NCI-H226 (cell line): ENCODE data around the gene NKG7.

Experiments used
- DNase-seq: peaks from one replicate; pipeline ENCODE4 v3.0.0-alpha.2; 2015

NKG7 gene

DNA sequence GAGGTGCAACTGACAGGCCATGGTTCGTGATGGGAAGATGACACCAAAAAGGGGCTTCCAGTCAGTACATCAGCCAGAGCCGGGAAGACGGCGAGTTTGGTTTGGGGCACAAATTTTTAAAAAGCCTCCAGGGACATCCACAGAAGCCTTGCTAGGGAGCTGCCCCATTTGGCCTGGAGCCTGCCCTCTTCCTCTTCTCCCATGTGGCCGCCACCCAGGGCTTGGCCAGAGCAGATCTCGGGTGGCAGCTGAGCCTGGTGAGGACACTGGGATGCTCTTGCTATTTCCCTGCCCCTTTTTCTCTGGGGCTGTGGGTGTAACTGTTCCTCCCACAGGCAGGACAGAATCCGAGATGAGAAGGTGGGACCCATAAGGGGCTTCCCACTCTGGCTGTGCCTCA, 14.5 kb downstream of the NKG7 start:
- DNase-seq = no peak

- DNase-seq = no peak
These were observed 16.2 kb downstream of the NKG7 start for GRCh38 chr19:51356159-51356801.

DNA sequence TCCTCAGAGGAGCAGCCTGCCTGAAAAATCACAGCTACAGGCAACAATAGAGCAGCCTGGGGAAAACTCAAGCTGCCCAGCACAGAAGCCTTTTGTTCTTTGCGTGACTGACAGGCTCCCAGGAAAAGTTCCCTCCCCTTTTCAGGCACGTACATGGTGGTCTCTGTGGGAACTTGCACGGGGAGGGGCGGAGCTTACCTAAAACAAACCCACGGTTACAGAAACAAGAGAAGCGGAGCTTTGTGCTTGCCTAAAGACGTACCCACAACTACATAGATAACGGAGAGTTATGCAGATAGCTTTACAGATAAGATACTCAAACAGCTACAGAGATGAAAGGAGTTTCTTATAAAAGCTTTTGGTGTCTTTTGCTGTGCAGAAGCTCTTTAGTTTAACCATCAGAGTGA, 17.7 kb downstream of the NKG7 start:
- no peak for DNase-seq

- no peak for DNase-seq
These were observed 18.2 kb downstream of the NKG7 start for GRCh38 chr19:51354103-51354741.

GRCh38 chr19:51352783-51353360, 19.6 kb downstream of the NKG7 start:
- no peak for DNase-seq

GRCh38 chr19:51351266-51351990, 21.0 kb downstream of the NKG7 start:
- DNase-seq = no peak

DNA sequence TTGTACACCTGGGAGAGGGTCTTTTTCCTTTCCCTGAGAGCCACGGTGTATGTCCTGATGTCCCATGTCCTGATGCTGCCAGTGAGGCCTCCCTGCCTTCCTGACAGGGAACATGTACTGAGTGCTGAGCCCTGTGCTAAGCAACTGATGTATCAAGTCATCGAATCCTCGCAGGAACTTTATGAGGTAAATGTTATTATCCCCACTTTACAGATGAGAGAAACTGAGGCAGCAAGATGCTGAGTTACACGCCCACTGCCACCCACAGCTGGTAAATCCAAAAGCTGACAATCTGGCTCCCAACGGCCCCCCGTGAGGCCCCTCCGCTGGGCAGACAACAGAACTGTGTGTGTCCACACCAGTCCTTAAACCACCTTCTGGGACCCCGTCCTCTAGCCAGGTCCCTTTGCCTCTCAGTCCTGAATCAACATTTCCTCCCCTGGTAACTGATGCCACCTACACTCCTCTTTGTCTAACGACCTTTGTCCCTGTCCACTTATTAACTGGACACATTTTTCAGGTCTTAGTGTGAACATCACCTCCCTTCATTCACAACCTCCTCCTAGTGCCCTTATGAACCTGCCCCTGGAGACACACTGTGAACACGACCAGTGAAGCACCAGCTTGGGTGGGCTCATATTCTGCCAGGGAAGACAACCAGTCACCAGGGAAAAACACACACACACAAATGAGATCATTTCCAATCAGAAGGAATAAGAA, 25.1 kb downstream of the NKG7 start:
- DNase-seq = no peak

GRCh38 chr19:51346742-51347141, 25.7 kb downstream of the NKG7 start:
- no peak for DNase-seq

DNA sequence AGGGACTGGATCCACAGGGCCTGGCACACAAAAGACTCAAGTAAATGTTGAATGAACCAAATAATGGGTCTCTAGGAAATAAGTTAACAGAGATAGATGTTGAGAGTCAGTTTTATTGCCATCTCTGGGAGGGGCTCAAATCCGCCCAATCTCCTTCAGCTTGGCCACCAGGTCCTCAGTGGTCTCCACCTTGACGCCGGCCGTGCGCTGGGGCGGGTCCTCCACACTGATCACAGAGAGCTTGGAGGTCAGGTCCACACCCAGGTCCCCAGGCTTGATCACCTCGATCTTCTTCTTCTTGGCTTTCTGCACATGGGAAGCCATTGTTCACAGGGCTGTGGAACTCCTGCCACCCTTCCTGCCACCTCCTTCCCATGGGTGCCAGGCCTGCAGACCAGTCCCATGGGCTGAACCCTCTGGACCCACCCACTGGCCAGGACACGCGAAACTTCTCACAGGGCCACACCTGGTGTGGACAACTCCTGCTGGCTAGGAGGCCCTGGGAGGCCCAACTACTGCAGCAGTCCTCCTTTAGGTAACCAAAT, 27.3 kb downstream of the NKG7 start:
- no peak for DNase-seq

GRCh38 chr19:51342631-51343569, 29.6 kb downstream of the NKG7 start:
- DNase-seq = no peak

DNA sequence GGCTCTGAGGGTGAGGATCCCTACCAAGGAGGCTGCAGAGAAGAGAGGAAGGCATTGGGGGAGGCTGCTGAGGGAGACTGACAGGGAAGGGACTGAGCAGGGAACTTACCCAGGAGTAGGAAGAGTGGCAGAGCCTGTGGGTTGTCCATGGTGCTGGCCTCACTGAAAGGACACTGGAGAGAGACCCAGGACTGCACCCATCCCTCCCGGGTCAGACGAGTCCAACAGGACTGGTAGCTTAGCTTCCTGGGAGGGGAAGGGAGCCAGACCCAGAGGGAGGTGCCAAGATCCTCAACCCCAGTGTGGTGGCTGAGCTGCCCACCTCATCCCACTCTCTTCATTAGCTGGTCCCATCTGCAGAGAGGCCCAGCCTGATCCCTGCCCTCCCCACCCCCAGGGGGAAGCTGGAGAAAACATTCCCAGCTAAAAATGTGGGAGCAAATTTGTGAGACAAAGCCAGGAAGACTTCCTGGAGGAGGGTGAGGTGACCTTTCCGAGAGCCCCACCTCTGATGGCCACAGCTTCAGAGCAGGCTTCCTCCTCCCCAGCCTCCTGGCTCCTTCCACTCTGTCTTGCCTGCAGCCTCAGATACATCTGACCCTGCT, 30.4 kb downstream of the NKG7 start, which contains the start of gene VSIG10L:
VSIG10L (minus strand) TSS at position 164 of the 605 bp plus-strand sequence; CDS start at position 149, 15 bp downstream.
- DNase-seq = no peak

GRCh38 chr19:51341066-51341465, 31.4 kb downstream of the NKG7 start:
- no peak for DNase-seq

DNA sequence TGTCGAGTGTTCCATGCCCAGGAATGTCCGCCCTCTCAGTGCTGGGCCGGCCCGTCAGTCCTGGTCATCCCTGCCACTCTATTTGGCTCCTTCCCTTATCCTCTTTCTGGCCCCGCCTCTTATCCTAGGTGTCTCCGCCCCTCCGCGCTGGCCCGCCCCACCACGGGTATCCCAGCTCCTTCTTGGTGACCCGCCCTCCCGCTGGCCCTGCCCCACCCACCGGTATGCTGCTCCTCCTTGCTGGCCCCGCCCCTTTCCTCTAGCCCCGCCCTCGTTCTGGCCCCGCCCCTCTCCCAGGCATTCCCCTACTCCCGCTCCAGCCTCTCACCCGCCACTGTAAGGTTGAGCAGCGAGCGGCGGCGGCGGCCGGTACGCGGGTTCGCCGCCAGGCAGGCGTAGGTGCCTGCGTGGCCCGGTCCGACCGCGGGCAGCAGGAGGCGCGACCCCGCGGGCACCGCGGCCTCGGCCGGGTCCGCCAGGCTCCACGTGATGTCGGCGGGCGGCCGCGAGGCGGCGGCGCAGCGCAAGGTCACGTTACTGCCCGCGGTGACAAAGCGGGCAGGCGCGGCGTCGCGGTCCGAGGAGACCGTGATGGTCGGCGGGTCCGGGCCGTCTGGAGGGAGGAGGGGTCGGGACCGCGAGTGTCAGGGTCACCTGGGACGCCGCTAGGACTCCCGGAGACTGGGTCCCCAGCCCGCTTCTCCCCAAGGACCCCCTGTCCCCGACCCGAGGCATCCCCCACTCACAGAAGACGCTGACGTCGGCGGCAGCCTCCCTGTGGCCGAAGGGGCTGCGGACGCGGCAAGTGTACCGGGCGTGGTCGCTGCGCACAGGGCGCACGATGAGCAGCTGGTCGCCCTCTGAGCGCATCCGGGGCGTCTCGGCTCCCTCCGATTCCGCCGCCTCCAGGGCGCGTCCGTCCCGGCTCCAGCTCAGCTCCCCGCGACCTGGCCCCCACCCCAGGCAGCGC, 32.5 kb downstream of the NKG7 start:
- peak; percentile 95 for DNase-seq

DNA sequence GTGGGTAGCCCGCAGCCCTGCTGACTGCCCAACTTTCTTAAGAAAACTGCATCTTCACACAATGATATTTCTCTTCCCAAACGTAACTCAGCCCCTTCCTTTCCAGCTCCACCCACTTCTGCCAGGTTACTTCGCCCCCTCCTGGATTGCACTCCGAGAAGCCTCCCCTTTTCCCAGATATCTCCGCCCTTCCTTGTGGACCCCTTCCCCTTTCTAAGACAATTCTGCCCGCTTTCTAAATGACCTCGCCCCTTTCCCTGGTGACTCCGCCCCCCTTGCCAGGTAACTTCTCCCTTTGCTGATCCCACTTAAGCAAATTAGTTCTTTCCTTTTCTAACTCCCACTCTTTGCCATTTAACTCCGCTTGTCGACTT, 33.2 kb downstream of the NKG7 start:
- DNase-seq = no peak

DNA sequence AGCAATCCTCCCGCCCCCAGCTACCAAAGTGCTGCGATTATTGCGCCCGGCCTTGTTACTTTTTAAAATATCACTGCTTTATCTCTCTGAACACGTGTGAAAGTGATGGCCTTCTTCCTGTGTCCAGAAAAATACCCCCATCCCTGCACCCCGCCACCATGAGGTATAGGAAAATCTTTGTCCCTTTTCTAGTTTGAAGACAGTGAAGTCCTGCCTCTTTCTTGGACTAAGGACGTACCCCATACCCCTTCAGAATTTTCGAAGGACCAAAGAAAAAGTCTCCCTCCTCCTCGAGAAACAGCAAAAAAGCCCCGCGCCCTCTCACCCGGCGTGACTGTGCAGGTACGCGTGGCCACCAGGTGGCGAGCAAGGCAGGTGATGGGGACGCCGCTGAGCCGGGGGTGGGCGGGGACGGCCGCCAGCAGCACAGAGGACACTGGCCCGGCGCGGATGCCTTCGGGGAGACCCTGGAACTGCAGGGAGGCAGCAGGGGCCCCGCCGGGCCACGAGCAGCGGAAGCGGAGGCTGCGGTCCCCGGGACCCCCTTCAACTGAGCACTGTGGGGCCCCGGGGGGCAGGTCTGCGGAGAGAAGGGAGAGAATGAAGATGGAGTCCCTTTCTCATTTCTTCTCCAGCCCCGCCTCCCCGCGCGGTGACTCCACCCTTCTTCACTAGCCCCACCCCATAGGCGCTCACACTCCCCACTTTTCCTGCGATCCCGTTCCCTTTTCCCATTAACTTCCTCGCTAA, 33.7 kb downstream of the NKG7 start:
- peak; percentile 72 for DNase-seq

DNA sequence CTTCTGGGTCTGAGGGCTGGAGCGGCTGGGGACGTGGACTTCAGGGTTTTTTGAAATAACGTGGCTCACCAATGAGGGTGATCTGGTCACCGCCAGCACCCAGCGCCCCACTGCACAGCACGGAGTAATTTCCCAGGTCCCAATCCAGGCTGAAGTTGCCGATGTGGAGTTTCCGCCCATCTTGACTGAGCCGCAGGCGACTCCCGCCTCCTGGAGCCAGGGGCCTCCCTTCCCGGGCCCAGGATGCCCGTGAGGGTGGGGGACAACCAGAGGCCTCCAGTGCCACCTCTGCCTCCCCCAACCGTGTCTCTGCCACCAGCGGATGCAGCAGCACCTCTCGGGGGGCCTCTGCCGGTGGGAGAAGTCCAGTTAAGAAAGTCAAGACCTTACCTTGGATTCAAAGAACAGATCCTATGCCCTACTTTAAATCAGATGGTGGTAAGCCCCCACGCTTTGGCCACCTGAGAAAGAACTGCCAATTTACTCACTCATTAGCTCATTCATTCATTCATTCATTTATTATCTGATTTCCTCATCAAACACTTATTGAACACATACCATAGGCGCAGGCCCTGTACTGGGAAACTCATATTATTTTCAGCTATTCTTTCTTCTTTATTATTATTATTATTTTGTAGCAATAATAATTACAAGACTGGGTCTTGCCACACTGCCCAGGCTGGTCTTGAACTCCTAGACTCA, 34.4 kb downstream of the NKG7 start:
- DNase-seq = no peak

DNA sequence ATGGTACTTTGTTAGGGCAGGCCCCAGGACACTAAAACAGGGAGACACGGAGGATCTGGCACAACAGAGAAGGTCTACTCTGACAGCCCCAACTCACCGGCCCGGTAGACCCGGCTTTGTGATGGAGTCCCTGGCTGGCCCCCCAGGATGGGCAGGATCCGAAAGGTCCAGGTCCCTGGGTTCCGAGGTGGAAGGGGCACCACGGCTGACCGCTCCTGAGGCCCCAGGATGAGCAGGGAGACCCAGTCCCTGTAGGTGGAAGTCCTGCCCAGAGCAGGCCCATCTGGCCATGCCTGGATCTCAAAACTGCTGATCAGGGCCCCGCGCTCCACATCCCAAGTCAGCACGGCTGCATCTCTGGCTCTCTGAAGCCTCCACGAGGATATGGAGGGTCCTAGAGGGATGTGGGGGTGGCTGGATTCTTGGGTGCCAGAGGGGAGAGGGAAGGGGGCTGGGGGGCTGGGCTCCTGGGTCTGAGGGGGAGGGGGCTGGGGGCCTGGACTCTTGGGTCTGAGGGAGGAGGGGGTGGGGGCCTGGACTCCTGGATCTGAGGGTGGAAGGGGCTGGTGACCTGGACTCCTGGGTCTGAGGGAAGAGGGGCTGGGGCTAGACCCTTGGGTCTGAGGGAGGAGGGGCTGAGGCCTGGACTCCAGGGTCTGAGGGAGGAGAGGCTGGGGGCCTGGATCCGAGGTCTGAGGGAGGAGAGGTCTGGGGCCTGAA, 35.2 kb downstream of the NKG7 start:
- DNase-seq = no peak
